ENCODE measurements around the gene RCBTB1. TPM values are rescaled to one million over a fixed set of nuclear protein-coding genes. Genes with fewer than 3 reads are reported as not detected.
"Not testable (repeated sequence)": the region's sequence is repeated elsewhere in the genome, so short reads cannot be mapped to it uniquely, and the experiment has no call there.

RCBTB1 gene
- total RNA-seq, 4 donors from 2014 or later, result 4.4 to 12.8 (median 6.5) TPM

- no peak for DNase-seq (ENCODE audit: low spot score in 2 of 2)
- WGBS, 2 donors, result 64 to 65% methylated on average over 2 of the region's 2 CpGs
- intact Hi-C loops (cut with DNase I; ENCODE audit: low total_unique reads), result no loop called here
- H3K4me3 ChIP-seq (ENCODE audit: low read depth, poor library complexity, severe bottlenecking), result no peak overlapping the region
- TF ChIP-seq POLR2A (IDR thresholded peaks at IDR 0.05) (no peak), CTCF (IDR thresholded peaks at IDR 0.05) (no peak)
These were observed 10.9 kb upstream of the RCBTB1 start for GRCh38 chr13:49596221-49596620.

- no peak for DNase-seq (ENCODE audit: low spot score in 2 of 2)
- intact Hi-C loops (cut with DNase I; ENCODE audit: low total_unique reads), result no loop called here
- no peak overlapping the region for H3K4me3 ChIP-seq (ENCODE audit: low read depth, poor library complexity, severe bottlenecking)
- TF ChIP-seq POLR2A (IDR thresholded peaks at IDR 0.05) (no peak), CTCF (IDR thresholded peaks at IDR 0.05) (no peak)
These were observed 9.2 kb upstream of the RCBTB1 start for GRCh38 chr13:49594576-49594975.

- intact Hi-C loops (cut with DNase I; ENCODE audit: low total_unique reads), result not testable (repeated sequence)
- WGBS, 2 donors, result 100% methylated on average over 2 of the region's 4 CpGs; no CpG with 5 or more reads in 1 of the 2 donors
These were observed 8.5 kb upstream of the RCBTB1 start for GRCh38 chr13:49593876-49594275.

GRCh38 chr13:49590714-49591113 is 5.4 kb upstream of the RCBTB1 start:
- DNase-seq (ENCODE audit: low spot score in 2 of 2); intact Hi-C loops (cut with DNase I; ENCODE audit: low total_unique reads); H3K4me3 ChIP-seq (ENCODE audit: low read depth, poor library complexity, severe bottlenecking): not testable (repeated sequence)
- WGBS, 2 donors, result 82 to 89% methylated on average over 3 of the region's 3 CpGs

More at GRCh38 chr13:49593876-49594275, 8.5 kb upstream of the RCBTB1 start:
- DNase-seq (ENCODE audit: low spot score in 2 of 2); H3K4me3 ChIP-seq (ENCODE audit: low read depth, poor library complexity, severe bottlenecking): not testable (repeated sequence)

- no peak for DNase-seq (ENCODE audit: low spot score in 2 of 2)
These were observed 2.0 kb upstream of the RCBTB1 start for GRCh38 chr13:49587311-49587847.

GRCh38 chr13:49586717-49587116 is 1.4 kb upstream of the RCBTB1 start:
- DNase-seq (ENCODE audit: low spot score in 2 of 2), result no peak
- intact Hi-C loops (cut with DNase I; ENCODE audit: low total_unique reads), result no loop called here
- TF ChIP-seq CTCF (IDR thresholded peaks at IDR 0.05), result no peak
- TF ChIP-seq POLR2A (IDR thresholded peaks at IDR 0.05), result no peak
- 78 to 82% methylated on average over 3 of the region's 3 CpGs for WGBS, 2 donors
- no peak overlapping the region for H3K4me3 ChIP-seq (ENCODE audit: low read depth, poor library complexity, severe bottlenecking)

More at GRCh38 chr13:49587311-49587847, 2.0 kb upstream of the RCBTB1 start:
- WGBS, 2 donors, result 27 to 47% methylated on average over 2 of the region's 2 CpGs
- intact Hi-C loops (cut with DNase I; ENCODE audit: low total_unique reads), result no loop called here
- no peak for TF ChIP-seq POLR2A (IDR thresholded peaks at IDR 0.05)
- TF ChIP-seq CTCF (IDR thresholded peaks at IDR 0.05), result no peak
- no peak overlapping the region for H3K4me3 ChIP-seq (ENCODE audit: low read depth, poor library complexity, severe bottlenecking)

GRCh38 chr13:49584771-49585182 is 581 bp downstream of the RCBTB1 start:
- TF ChIP-seq CTCF (IDR thresholded peaks at IDR 0.05), result no peak
- no peak for TF ChIP-seq POLR2A (IDR thresholded peaks at IDR 0.05)
- intact Hi-C loops (cut with DNase I; ENCODE audit: low total_unique reads), result no loop called here
- 0% methylated on average over 16 of the region's 16 CpGs for WGBS, 2 donors
- peak overlapping the region; percentile 75 for H3K4me3 ChIP-seq (ENCODE audit: low read depth, poor library complexity, severe bottlenecking)
- DNase-seq (ENCODE audit: low spot score in 2 of 2), result no peak

Data from lower leg skin (tissue), 4 donors.